NCI-H1417 treated with DMSO at 0.1 percent for 48 hours (cell line): ENCODE measurements around the gene CD247.
"Not testable (repeated sequence)": the region's sequence is repeated elsewhere in the genome, so short reads cannot be mapped to it uniquely, and the experiment has no call there.

Experiments
- DNase-seq: peaks from one replicate; lab custom pipeline; 2025; lab: John Stamatoyannopoulos, UW

CD247 gene

GRCh38 chr1:167518331-167518700, at the start of gene CD247:
CD247 (minus strand) TSS chr1:167518529; CDS start chr1:167518465, 64 bp downstream.
- DNase-seq, result no peak

- DNase-seq, result no peak
These were observed 49.3 kb upstream of the CD247 start for GRCh38 chr1:167567663-167568062.

- no peak for DNase-seq
These were observed 48.4 kb upstream of the CD247 start for GRCh38 chr1:167566766-167567165.

GRCh38 chr1:167565922-167566321, 47.6 kb upstream of the CD247 start:
- DNase-seq, result no peak

GRCh38 chr1:167564612-167565270, 46.4 kb upstream of the CD247 start:
- no peak for DNase-seq

GRCh38 chr1:167563579-167564246, 45.4 kb upstream of the CD247 start:
- DNase-seq, result no peak

- no peak for DNase-seq
These were observed 44.4 kb upstream of the CD247 start for GRCh38 chr1:167562702-167563101.

- DNase-seq, result no peak
These were observed 43.4 kb upstream of the CD247 start for GRCh38 chr1:167561753-167562152.

GRCh38 chr1:167555971-167556714, 37.8 kb upstream of the CD247 start:
- no peak for DNase-seq

GRCh38 chr1:167555072-167555471, 36.7 kb upstream of the CD247 start:
- DNase-seq, result not testable (repeated sequence)

GRCh38 chr1:167554028-167554779, 35.9 kb upstream of the CD247 start:
- no peak for DNase-seq

- DNase-seq, result peak; percentile 11
These were observed 35.1 kb upstream of the CD247 start, which contains the start of gene CREG1 for GRCh38 chr1:167553136-167554027. CREG1 (minus strand) TSS chr1:167553762.

- DNase-seq, result no peak
These were observed 33.0 kb upstream of the CD247 start for GRCh38 chr1:167551362-167551761.

GRCh38 chr1:167548059-167548932, 30.0 kb upstream of the CD247 start:
- no peak for DNase-seq

- no peak for DNase-seq
These were observed 28.6 kb upstream of the CD247 start for GRCh38 chr1:167546935-167547334.

GRCh38 chr1:167545349-167545748, 27.0 kb upstream of the CD247 start:
- DNase-seq, result no peak

- DNase-seq, result no peak
These were observed 26.2 kb upstream of the CD247 start for GRCh38 chr1:167544447-167545093.

GRCh38 chr1:167543199-167543990, 25.1 kb upstream of the CD247 start:
- DNase-seq, result no peak
